ENCODE data around the gene HDHD2. TPM values are rescaled to one million over a fixed set of nuclear protein-coding genes. Genes with fewer than 3 reads are reported as not detected.

HDHD2 gene
- total RNA-seq, 4 donors from 2014 or later = 39.8 to 114 (median 54.6) TPM

GRCh38 chr18:47121146-47121545 lies 29.2 kb downstream of the HDHD2 start:
- Histone ChIP-seq H3K9me3 (no peaks in the 10 kb centered on the region), H3K36me3 (peaks cover 0 to 4% of the 10 kb centered on the region in 2 donors), H3K27me3 (no peaks in the 10 kb centered on the region), H3K4me1 (no peaks in the 10 kb centered on the region), H3K27ac (no peak overlapping the region), H3K4me3 (replicated peaks in 1 of 3) (no peak overlapping the region)
- intact Hi-C loops (cut with DNase I) = no loop called here
- WGBS, 2 donors = 97 to 98% methylated on average over 3 of the region's 3 CpGs
- no peak for TF ChIP-seq CTCF (IDR thresholded peaks at IDR 0.05)
- TF ChIP-seq POLR2A (IDR thresholded peaks at IDR 0.05) = no peak
- no peak for DNase-seq

GRCh38 chr18:47120428-47120827 lies 29.9 kb downstream of the HDHD2 start:
- no peaks in the 10 kb centered on the region for H3K9me3 ChIP-seq
- TF ChIP-seq CTCF (IDR thresholded peaks at IDR 0.05) (no peak), POLR2A (IDR thresholded peaks at IDR 0.05) (no peak)
- no peak overlapping the region for H3K27ac ChIP-seq
- peaks cover 0 to 4% of the 10 kb centered on the region in 2 donors for H3K36me3 ChIP-seq
- no peaks in the 10 kb centered on the region for H3K27me3 ChIP-seq
- no peak overlapping the region for H3K4me3 ChIP-seq (replicated peaks in 1 of 3)
- intact Hi-C loops (cut with DNase I) = no loop called here
- H3K4me1 ChIP-seq = no peaks in the 10 kb centered on the region
- no peak for DNase-seq
- WGBS, 2 donors = 89 to 93% methylated on average over 4 of the region's 4 CpGs

- no peak for TF ChIP-seq CTCF (IDR thresholded peaks at IDR 0.05)
- TF ChIP-seq POLR2A (IDR thresholded peaks at IDR 0.05) = no peak
- WGBS, 2 donors = 91 to 96% methylated on average over 2 of the region's 2 CpGs
- DNase-seq = no peak
- H3K9me3 ChIP-seq = no peaks in the 10 kb centered on the region
- peaks cover 0 to 7% of the 10 kb centered on the region in 2 donors for H3K36me3 ChIP-seq
- H3K4me3 ChIP-seq (replicated peaks in 1 of 3) = no peak overlapping the region
- H3K27ac ChIP-seq = no peak overlapping the region
- no peaks in the 10 kb centered on the region for H3K27me3 ChIP-seq
- H3K4me1 ChIP-seq = no peaks in the 10 kb centered on the region
- intact Hi-C loops (cut with DNase I) = no loop called here
Observed at GRCh38 chr18:47118981-47119380, 31.3 kb downstream of the HDHD2 start.

GRCh38 chr18:47115205-47115604 lies 35.1 kb downstream of the HDHD2 start:
- WGBS, 2 donors = 79 to 88% methylated on average over 2 of the region's 2 CpGs
- Histone ChIP-seq H3K4me3 (replicated peaks in 1 of 3) (no peak overlapping the region), H3K36me3 (peaks cover 22 to 23% of the 10 kb centered on the region in 2 donors), H3K4me1 (no peaks in the 10 kb centered on the region), H3K27ac (no peak overlapping the region), H3K27me3 (no peaks in the 10 kb centered on the region), H3K9me3 (no peaks in the 10 kb centered on the region)
- intact Hi-C loops (cut with DNase I) = no loop called here
- no peak for DNase-seq
- no peak for TF ChIP-seq CTCF (IDR thresholded peaks at IDR 0.05)
- no peak for TF ChIP-seq POLR2A (IDR thresholded peaks at IDR 0.05)

GRCh38 chr18:47113796-47114540 lies 36.3 kb downstream of the HDHD2 start:
- H3K27me3 ChIP-seq = no peaks in the 10 kb centered on the region
- TF ChIP-seq POLR2A (IDR thresholded peaks at IDR 0.05) = no peak
- no peak for TF ChIP-seq CTCF (IDR thresholded peaks at IDR 0.05)
- H3K27ac ChIP-seq = no peak overlapping the region
- intact Hi-C loops (cut with DNase I) = no loop called here
- peaks cover 22 to 23% of the 10 kb centered on the region in 2 donors for H3K36me3 ChIP-seq
- no peak overlapping the region for H3K4me3 ChIP-seq (replicated peaks in 1 of 3)
- no peaks in the 10 kb centered on the region for H3K4me1 ChIP-seq
- 96 to 97% methylated on average over 2 of the region's 2 CpGs for WGBS, 2 donors
- H3K9me3 ChIP-seq = no peaks in the 10 kb centered on the region
- no peak for DNase-seq
